Fibroblast of skin of right quadriceps (primary cell): ENCODE data around the gene EYA3.
A peak's percentile ranks its signal among the peaks of the same experiment; 100 is the strongest.

Source experiments
- DNase-seq: peaks from one replicate; pipeline ENCODE4 v3.0.0-alpha.2; 2013

Gene EYA3

DNA sequence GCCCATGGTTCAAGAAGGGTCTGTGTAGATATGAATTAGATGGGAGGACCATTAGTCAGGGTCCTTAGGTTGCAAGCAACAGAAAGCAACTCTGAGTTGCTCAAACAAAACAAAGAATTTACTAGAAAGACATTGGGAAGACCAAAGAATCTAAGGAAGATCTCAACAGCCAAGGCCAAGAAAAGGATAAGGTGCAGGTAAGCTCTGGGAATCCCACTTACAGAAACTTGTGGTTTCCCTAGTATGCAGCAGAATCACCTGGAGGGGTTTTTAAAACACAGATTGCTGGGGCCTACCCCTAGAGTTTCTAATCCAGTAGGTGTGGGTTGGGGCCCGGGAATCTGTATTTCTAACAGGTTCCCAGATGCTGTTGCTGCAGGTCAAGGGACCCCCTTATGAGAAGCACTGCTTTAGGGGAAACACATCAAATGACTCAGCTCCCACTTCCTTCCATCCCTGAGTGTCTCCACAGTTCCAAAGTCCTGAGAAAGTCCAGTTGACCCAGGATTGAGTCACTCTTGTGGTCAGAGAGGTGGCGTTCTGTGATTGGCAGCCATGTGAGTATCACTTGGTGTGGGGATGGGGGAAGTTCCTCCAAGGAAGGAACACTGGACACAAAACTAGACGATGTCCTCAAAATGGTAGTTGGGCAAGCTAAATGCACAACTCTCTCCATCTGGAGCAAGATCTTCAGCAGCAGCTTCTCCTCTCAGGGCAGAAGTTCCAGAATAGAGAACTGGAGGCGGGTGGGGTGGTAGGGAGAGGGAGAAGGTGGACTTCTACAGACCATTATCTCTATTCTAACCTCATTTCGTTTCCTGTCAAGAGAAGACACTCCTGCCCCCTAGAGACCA lies 24.2 kb upstream of the EYA3 start:
- DNase-seq: peak; percentile 27

DNA sequence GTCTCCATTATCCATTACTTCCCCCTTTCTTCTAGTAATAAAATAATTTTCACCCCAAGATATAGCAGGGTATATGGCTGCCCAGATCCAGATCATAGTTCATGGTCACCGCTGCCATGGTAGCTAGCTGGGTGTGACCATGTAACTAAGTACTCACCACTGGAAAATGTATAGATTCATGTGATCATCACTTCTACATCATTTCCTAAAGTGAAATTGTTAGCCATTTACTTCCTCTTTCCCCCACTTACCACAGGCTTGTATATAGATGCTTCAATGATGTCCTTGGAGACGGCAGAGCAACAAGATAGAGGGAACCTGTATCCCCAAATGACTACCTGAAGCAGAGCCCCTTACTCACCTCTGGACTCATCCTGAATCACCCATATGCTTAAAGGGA lies 22.7 kb upstream of the EYA3 start:
- DNase-seq: no peak

DNA sequence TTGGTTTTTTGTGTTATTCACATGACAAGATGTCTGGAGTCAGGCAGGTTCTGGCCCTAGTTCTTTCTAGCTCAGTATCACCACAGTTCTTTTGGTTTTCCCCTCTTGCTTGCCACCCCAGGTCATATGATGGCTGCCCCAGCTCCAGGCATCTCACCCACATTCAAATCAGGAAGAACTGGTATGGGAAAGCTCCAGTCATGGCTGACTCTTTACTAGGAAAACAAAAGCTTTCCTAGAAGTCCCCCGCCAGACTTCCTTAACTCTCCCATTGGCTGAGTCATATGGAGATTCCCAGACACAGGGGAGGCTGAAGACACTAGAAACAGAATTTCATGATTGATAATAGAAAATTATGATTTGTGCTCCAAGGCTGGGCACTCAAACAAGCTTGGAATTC lies 22.1 kb upstream of the EYA3 start:
- DNase-seq: no peak

GRCh38 chr1:28109639-28110038 lies 21.2 kb upstream of the EYA3 start:
- DNase-seq: no peak

- DNase-seq: no peak
Measured at GRCh38 chr1:28108001-28108400, 19.6 kb upstream of the EYA3 start.

DNA sequence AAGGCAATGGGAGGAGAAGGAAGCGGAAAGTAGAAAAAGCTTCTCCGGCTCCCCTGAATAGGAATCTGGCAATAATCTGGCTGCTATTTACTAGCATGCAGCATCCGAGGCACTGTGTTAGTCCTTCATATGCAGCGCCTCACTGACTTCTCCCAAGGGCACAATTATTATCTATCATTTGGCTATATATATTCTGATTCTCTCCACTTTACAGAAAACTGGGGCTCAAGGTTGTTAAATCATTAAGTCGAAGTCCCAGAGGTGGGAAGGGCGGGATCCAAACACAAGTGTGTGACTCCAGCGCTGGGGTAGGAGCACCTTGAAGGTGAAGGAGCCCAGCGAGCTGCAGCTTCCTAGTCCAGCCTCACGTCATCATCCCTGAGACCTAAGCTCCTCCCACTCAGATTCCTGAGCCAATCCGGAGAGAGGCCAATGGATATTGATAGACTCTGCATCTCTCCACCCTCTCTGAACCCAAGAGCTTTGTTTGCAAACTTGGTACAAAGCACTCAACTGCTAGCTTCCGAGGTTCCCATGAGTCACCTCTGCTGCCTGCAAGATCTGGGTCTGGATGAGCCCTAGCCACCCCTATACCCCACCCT lies 16.6 kb upstream of the EYA3 start:
- peak; percentile 62 for DNase-seq

DNA sequence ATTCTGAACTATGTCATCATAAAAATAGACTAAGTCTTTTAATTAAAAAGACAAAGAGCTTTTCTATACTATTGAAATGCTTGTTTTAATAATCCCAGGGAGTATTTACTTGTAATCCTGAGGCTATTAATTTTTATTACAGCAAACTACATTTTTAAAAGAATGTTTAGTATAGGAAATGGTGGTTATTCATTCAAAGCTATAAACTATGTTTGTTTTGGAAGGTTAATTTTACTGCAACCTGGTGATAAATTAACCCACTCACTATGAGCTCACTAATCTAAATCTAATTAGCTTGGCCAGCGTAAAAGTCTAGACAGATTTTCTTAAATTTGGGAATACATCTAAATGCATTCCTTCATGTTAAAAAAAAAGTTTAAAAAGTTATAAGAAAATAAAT lies 13.8 kb upstream of the EYA3 start:
- no peak for DNase-seq

DNA sequence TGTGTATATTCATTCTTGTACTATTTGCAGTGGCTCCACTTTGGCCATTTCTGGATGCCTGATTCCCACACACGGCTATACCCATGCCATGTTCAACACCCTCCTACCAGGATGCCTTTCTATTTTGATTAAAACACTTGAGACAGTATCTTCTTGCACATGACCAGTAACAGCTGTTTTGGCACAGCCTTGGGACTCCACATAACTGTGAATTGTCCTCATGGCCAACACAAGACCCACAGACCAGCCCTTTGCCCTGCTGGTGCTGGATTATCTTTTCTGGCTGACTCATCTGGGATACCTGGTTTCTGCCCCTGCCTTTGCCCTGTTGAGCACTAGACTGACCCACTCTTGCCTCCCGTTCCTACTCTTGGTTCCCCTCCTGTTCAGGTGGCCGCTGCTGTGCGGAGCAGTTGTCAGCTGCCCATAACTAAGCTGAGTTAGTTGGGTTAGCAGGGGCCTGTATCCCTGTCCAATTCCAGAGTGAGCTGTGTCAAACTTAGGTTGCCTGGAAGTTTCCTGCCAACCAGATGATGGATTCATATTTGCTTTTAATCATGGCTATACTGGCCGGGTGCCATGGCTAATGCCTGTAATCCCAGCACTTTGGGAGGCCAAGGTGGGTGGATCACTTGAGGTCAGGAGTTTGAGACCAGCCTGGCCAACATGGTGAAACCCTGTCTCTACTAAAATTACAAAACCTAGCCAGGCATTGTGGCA lies 10.8 kb upstream of the EYA3 start:
- DNase-seq: no peak

GRCh38 chr1:28097100-28097472 lies 8.7 kb upstream of the EYA3 start:
- DNase-seq: no peak

GRCh38 chr1:28096210-28097099 lies 8.0 kb upstream of the EYA3 start:
- no peak for DNase-seq

DNA sequence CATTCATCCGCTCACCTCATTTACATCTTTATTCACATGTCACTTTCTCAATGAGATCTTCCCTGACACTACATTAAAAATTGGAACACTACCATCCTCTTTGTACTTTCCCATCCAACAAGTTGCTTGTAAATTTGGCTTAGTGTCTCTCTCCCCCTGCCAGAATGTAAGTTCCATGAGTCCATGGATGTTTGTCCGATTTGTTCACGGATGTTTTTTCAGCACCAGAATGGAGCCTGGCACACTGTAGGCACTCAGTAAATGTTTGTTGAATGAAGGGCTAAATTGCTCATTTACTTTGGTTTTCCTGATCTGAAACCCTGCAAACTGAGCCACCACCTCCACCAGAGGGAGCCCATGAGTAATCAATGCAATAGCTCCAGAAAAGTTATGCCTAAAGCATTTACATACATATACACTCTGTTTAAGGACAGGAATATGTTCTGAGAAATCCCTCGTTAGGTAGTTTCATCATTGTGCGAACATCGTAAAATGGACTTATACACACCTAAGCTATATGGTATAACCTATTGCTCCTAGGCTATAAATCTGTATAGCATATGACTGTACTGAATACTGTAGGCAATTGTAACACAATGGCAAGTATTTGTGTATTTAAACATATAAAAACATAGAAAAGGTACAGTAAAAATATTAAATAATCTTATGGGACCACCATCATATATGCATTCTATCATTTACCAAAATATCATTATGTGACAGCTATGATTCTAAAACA lies 2.8 kb upstream of the EYA3 start:
- DNase-seq: peak; percentile 61

GRCh38 chr1:28087614-28088167 lies 719 bp downstream of the EYA3 start:
- peak; percentile 8 for DNase-seq

DNA sequence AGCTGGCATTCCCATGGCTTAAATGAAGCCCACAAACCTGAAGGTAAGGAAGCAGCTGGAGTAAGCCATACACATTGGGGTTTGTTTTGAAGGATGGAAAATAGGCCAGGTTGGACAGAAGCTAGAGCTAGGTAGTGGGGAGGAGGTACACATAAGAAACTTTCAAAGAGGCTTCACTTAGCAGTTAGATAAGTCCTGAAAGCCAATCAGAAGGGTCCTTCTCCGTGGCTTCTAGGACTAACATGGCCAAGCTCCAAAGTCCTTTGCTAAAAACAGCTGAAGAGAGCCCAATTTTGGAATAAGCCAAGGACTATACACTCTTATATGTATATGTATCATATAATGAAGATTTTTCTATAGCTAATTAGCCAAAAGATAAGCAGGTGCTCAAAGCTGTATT lies 1.8 kb downstream of the EYA3 start:
- no peak for DNase-seq

DNA sequence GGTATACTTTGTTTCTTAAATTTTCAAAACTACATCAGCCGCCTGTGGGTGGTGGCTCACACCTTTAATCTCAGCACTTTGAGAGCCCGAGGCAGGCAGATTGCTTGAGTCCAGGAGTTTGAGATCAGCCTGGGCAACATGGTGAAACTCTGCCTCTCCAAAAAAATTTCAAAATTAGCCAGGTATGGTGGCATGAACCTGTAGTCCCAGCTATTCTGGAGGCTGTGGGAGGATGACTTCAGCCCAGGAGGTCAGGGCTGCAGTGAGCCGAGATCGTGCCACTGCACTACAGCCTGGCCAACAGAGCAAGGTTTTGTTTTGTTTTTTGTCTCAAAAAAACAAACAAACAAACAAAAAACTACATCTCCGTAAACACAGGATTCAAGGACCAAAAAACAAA lies 3.3 kb downstream of the EYA3 start:
- no peak for DNase-seq

DNA sequence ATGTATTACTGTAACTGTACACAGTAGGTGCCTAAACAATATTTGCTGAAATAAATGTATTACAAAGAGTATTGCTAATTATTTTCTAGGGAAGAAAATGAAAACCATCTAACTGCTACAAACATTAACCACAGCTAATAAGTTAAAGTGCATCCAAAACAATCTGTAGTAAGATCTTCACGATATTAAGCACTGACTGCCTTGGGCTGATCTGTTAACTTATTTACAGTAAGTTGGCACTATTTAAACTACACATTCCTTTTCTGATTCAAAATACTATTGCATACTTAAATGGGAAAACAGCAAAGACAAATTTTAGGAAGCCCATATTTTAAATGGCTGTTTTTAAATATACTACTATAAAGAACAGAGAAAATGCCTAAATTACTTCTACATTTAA lies 4.5 kb downstream of the EYA3 start:
- no peak for DNase-seq

- DNase-seq: peak; percentile 62
Measured at GRCh38 chr1:28078680-28079626, 9.5 kb downstream of the EYA3 start.

GRCh38 chr1:28078262-28078661 lies 10.1 kb downstream of the EYA3 start:
- DNase-seq: no peak

GRCh38 chr1:28074892-28075511 lies 13.4 kb downstream of the EYA3 start:
- no peak for DNase-seq

DNA sequence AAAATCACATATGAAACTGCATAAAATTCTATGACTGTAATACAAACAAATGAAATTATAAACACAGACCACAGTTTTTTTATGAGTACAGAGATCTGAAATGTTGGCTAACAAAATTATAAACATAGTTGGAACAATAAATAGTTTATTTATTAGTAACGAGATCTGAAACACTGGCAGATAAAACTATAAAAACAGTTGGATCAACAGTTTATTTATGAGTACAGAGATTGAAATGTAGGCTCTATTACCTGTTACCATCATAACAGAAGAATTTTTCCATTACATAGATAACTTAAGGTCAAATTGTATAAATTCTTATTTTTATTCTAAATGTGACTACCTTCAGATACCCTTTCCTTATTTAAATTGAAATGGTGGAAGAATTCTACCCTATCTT lies 14.5 kb downstream of the EYA3 start:
- no peak for DNase-seq

- DNase-seq: no peak
Measured at GRCh38 chr1:28071813-28072212, 16.6 kb downstream of the EYA3 start.
